B cell (primary cell): ENCODE measurements around the gene OR9G4. TPM values are rescaled to one million over a fixed set of nuclear protein-coding genes. Genes with fewer than 3 reads are reported as not detected.

Source experiments
- ATAC-seq: fragments of 200-7000 bp; cut with Tn5 transposase; one replicate; pipeline ENCODE4 v1.10.0; 2021; ENCODE audit warnings: low read depth, mild to moderate bottlenecking, moderate number of reproducible peaks, moderate library complexity
- CTCF ChIA-PET: fragments of 350-600 bp; sonication (Branson Sonifier 250); formaldehyde crosslinking; loops from one replicate; lab custom pipeline; 2021; ENCODE audit warnings: antibody characterized with exemption, inconsistent platforms; lab: Charles Lee
- POLR2A ChIA-PET: fragments of 350-600 bp; sonication (Branson Sonifier 250); formaldehyde crosslinking; loops from one replicate; lab custom pipeline; 2021; ENCODE audit warnings: antibody characterized with exemption; lab: Charles Lee
- DNase-seq: peaks from one replicate; pipeline ENCODE4 v3.0.0; 2013
- H2AFZ ChIP-seq: 2 replicates; pipeline ENCODE4 v1.6.1; 2012; ENCODE audit warnings: mild to moderate bottlenecking, low read depth, low read length; ENCODE audit not compliant: insufficient read depth, poor library complexity, severe bottlenecking
- H3K27ac ChIP-seq, 2 donors: 1 replicate in 1 of 2; 2 replicates in 1 of 2; pipeline ENCODE4 v1.5.1; 2012 to 2013; ENCODE audit warnings: low read length in 2 of 2, mild to moderate bottlenecking in 2 of 2, moderate library complexity in 1 of 2
- H3K27me3 ChIP-seq, 4 experiments: fragments of 200-600 bp in 1 of 4; sonication (generic) in 1 of 4; replicated peaks in 1 of 4; 1 replicate in 2 of 4; 2 replicates in 2 of 4; pipeline versions ENCODE4 v1.6.1 to v1.7.0; 2013 to 2016; ENCODE audit warnings: low read length in 3 of 4, mild to moderate bottlenecking in 2 of 4, mixed read lengths in 1 of 4, moderate library complexity in 1 of 4; ENCODE audit not compliant: insufficient read depth in 4 of 4, control insufficient read depth in 3 of 4; ENCODE audit errors: control extremely low read depth in 1 of 4
- H3K36me3 ChIP-seq, 2 experiments: replicated peaks in 1 of 2; 1 replicate in 1 of 2; 2 replicates in 1 of 2; pipeline versions ENCODE4 v1.6.1 to v1.7.1; 2013; ENCODE audit warnings: low read length in 1 of 2; ENCODE audit not compliant: insufficient read depth in 2 of 2, control insufficient read depth in 1 of 2; ENCODE audit errors: control extremely low read depth in 1 of 2, extremely low read depth in 1 of 2
- H3K4me1 ChIP-seq, 2 donors: fragments of 200-600 bp in 1 of 2; sonication (generic) in 1 of 2; 1 replicate in 1 of 2; 2 replicates in 1 of 2; pipeline versions ENCODE4 v1.5.1 to v1.6.1; 2013 to 2017; ENCODE audit warnings: low read length in 2 of 2; ENCODE audit not compliant: control insufficient read depth in 2 of 2, insufficient read depth in 2 of 2
- H3K4me2 ChIP-seq: replicated peaks from 2 replicates; pipeline ENCODE3; 2012; ENCODE audit warnings: mild to moderate bottlenecking, low read depth, low read length; ENCODE audit not compliant: poor library complexity, severe bottlenecking
- H3K4me3 ChIP-seq, 5 experiments: fragments of 200-600 bp in 1 of 5; sonication (generic) in 1 of 5; 1 replicate in 3 of 5; 2 replicates in 2 of 5; pipeline versions ENCODE4 v1.5.1 to v1.7.0; 2011 to 2016; ENCODE audit warnings: low read length in 4 of 5, mild to moderate bottlenecking in 4 of 5, low read depth in 2 of 5, control low read depth in 1 of 5, moderate library complexity in 1 of 5; ENCODE audit not compliant: insufficient read depth in 1 of 5; ENCODE audit errors: control extremely low read depth in 1 of 5, extremely low read depth in 1 of 5
- H3K79me2 ChIP-seq: fragments of 200-600 bp; sonication (generic); one replicate; pipeline ENCODE4 v1.6.0; 2016; ENCODE audit warnings: low read length; ENCODE audit not compliant: control insufficient read depth, insufficient read depth
- H3K9ac ChIP-seq: fragments of 200-600 bp; sonication (generic); 2 replicates; pipeline ENCODE4 v1.6.1; 2017; ENCODE audit warnings: mild to moderate bottlenecking, low read length, moderate library complexity
- H3K9me3 ChIP-seq, 3 donors: one replicate each; pipeline versions ENCODE4 v1.6.1 to v1.7.1; 2013; ENCODE audit warnings: low read length in 2 of 3; ENCODE audit not compliant: control insufficient read depth in 2 of 3, insufficient read depth in 1 of 3; ENCODE audit errors: control extremely low read depth in 1 of 3
- H4K20me1 ChIP-seq: 2 replicates; pipeline ENCODE4 v1.6.0; 2012; ENCODE audit warnings: mild to moderate bottlenecking, low read length; ENCODE audit not compliant: insufficient read depth, control insufficient read depth, poor library complexity, severe bottlenecking
- H3K27ac Mint-ChIP-seq: one replicate; pipeline ENCODE4 v1.8.0; 2021; ENCODE audit warnings: mixed read lengths
- H3K27me3 Mint-ChIP-seq: one replicate; pipeline ENCODE4 v1.8.0; 2021; ENCODE audit warnings: mixed read lengths
- H3K4me1 Mint-ChIP-seq: one replicate; pipeline ENCODE4 v1.8.0; 2021; ENCODE audit warnings: mixed read lengths
- H3K4me3 Mint-ChIP-seq: one replicate; pipeline ENCODE4 v1.8.0; 2021; ENCODE audit warnings: mixed read lengths
- H3K9me3 Mint-ChIP-seq: one replicate; pipeline ENCODE4 v1.8.0; 2022; ENCODE audit warnings: mixed read lengths; ENCODE audit not compliant: insufficient read depth
- CTCF ChIP-seq: fragments of 200-600 bp; IDR thresholded peaks from one replicate; pipeline ENCODE4 v1.8.0; 2022; ENCODE audit warnings: antibody characterized with exemption, mild to moderate bottlenecking
- EZH2 ChIP-seq: IDR thresholded peaks from 2 replicates; pipeline ENCODE4 v1.6.1; 2012; ENCODE audit warnings: borderline replicate concordance, low read depth, mild to moderate bottlenecking, moderate library complexity, low read length; ENCODE audit not compliant: insufficient read depth, poor library complexity, severe bottlenecking
- WGBS: methylation state at CpG from one replicate; pipeline ENCODE4 v1.1.5; 2013; ENCODE audit warnings: missing lambda C conversion rate; ENCODE audit not compliant: insufficient coverage; 5-methylcytosine and 5-hydroxymethylcytosine counted together
- intact Hi-C: fragments of 100-400 bp; cut with micrococcal nuclease; formaldehyde crosslinking; loops from one replicate; pipeline ENCODE4 v1.10.0; 2022
- polyA plus RNA-seq: library from polyadenylated mRNA; depleted of rRNA; stranded (reverse); fragments of >200 nt; gene quantifications from 2 replicates; pipeline ENCODE4 v1.2.3, GENCODE V29; 2012
- total RNA-seq, 2 donors: library from RNA; stranded (reverse); fragments of 120-200 nt in 1 of 2; gene quantifications; 1 replicate in 1 of 2; 2 replicates in 1 of 2; pipeline versions ENCODE4 v1.2.3 to v1.2.4, GENCODE V29; 2013 to 2022

OR9G4 gene
- total and polyA plus RNA-seq, 2 donors (not counting 1 experiment from before 2014, with no cell fraction given): not detected

DNA sequence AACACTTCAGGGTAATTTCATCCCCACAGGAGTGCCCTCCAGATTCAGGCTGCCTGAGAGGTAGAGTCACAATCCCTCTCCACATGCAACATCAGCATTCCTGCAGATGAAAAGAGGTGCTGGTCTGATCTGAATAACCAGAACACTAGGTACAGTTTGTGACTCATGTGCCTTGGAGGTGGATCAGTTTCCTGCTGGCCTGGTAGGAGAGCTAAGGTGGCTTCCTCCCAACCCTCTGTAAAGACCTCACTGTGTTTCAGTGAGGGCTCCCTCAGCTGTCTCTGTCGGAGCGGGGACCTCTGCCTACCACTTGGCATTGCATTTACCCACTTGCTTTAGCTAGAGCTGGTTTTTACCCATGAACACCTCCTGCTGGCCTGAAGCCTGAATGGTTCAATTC is 42.0 kb downstream of the OR9G4 start:
- no peak overlapping the region for H2AFZ ChIP-seq
- WGBS: no CpG with 5 or more reads among the region's 2 CpGs
- no peaks in the 10 kb centered on the region for H3K36me3 ChIP-seq
- peaks cover 0 to 14% (median 0%) of the 10 kb centered on the region in 3 donors for H3K9me3 ChIP-seq
- H3K4me1 ChIP-seq: no peaks in the 10 kb centered on the region
- H3K9me3 Mint-ChIP-seq: peaks cover 5% of the 10 kb centered on the region
- CTCF ChIA-PET: no interaction called here
- H3K27me3 Mint-ChIP-seq: no peaks in the 10 kb centered on the region
- POLR2A ChIA-PET: no interaction called here
- ATAC-seq: no peak
- no peak for DNase-seq
- H3K4me3 ChIP-seq: no peak overlapping the region
- H3K27ac Mint-ChIP-seq: no peak overlapping the region
- no peaks in the 10 kb centered on the region for H3K79me2 ChIP-seq
- H3K27ac ChIP-seq: no peak overlapping the region
- intact Hi-C loops: no loop called here
- H3K4me2 ChIP-seq: no peak overlapping the region
- H3K4me3 Mint-ChIP-seq: no peak overlapping the region
- H3K27me3 ChIP-seq: no peaks in the 10 kb centered on the region
- TF ChIP-seq EZH2: no peak
- TF ChIP-seq CTCF: no peak
- no peaks in the 10 kb centered on the region for H3K4me1 Mint-ChIP-seq
- H4K20me1 ChIP-seq: no peaks in the 10 kb centered on the region
- no peak overlapping the region for H3K9ac ChIP-seq

DNA sequence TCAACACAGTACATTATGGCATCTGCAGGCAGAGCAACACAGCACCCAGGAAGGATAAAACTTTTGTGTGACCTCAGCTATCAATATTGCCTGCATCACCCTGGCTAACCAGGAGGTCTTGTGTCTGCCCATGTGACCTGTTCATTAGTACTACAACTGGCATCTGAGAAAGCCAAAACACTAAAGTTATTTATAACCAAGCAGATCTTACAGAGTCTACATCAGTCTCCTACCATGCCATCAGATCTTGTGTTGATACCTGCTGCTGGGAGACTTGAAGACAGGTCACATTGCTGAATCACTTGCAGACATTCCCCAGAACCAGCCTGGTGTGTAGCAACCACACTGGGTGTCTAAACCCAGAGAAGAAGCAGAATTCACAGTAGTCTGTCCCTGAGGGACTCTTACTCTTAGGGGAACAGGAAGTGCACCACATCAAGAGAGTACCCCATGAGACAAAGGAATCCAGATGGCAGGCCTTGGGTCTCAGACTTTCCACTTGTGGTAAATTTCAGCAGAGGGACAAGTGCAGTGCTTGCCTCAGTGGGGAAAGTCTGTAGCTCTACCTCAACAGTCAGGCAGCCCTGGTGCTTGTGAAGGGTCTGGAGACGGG is 42.6 kb downstream of the OR9G4 start:
- H3K4me2 ChIP-seq: no peak overlapping the region
- no peak overlapping the region for H3K4me3 ChIP-seq
- no peaks in the 10 kb centered on the region for H3K36me3 ChIP-seq
- H4K20me1 ChIP-seq: no peaks in the 10 kb centered on the region
- Mint-ChIP-seq H3K27me3 (no peaks in the 10 kb centered on the region), H3K9me3 (peaks cover 5% of the 10 kb centered on the region), H3K27ac (no peak overlapping the region), H3K4me3 (no peak overlapping the region), H3K4me1 (no peaks in the 10 kb centered on the region)
- DNase-seq: no peak
- ChIA-PET CTCF (no interaction called here), POLR2A (no interaction called here)
- ATAC-seq: no peak
- no peaks in the 10 kb centered on the region for H3K4me1 ChIP-seq
- no peaks in the 10 kb centered on the region for H3K27me3 ChIP-seq
- H3K9ac ChIP-seq: no peak overlapping the region
- no peaks in the 10 kb centered on the region for H3K79me2 ChIP-seq
- H2AFZ ChIP-seq: no peak overlapping the region
- no peak overlapping the region for H3K27ac ChIP-seq
- intact Hi-C loops: no loop called here
- no peak for TF ChIP-seq EZH2
- no peak for TF ChIP-seq CTCF
- peaks cover 0 to 14% (median 0%) of the 10 kb centered on the region in 3 donors for H3K9me3 ChIP-seq
- 20% methylated on average over 1 of the region's 1 CpG for WGBS
